ENCODE results near the gene MZT2B. TPM values are rescaled to one million over a fixed set of nuclear protein-coding genes. Genes with fewer than 3 reads are reported as not detected.
A peak's percentile ranks its signal among the peaks of the same experiment; 100 is the strongest.
"Not testable (repeated sequence)": the region's sequence is repeated elsewhere in the genome, so short reads cannot be mapped to it uniquely, and the experiment has no call there.

The MZT2B gene
- total RNA-seq, 1 experiment from 2014 or later: 265 TPM

DNA sequence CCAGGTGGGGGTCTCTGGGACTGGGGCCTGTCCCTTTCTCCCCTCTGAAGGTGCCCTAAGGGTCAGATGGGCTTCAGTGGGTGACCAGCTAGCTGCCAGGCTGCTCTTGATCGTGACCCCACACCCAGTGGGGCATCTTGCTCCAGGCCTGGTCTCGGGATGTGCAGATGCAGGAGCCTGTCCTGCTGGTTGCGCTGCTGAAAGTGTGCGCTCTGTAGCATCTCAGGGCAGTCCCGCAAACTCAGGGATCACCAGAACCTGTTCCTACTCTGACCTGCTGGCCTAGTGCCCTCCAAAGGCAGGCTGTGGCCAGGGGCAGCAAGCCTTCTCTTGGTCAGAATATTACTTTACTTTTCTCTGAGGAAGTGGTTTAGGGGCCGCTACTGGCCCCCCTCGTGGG lies 41.5 kb upstream of the MZT2B start:
- H3K4me3 Mint-ChIP-seq (ENCODE audit: low read depth, unreplicated experiment); H3K27ac Mint-ChIP-seq (ENCODE audit: unreplicated experiment); BruUV-seq (replicated peaks); CTCF ChIA-PET; H3K9me3 Mint-ChIP-seq (ENCODE audit: low read depth, unreplicated experiment); H3K36me3 Mint-ChIP-seq (ENCODE audit: insufficient read depth, unreplicated experiment); DNase-seq; H3K4me1 Mint-ChIP-seq (ENCODE audit: low read depth, unreplicated experiment); intact Hi-C loops (cut with micrococcal nuclease; ENCODE audit: unreplicated experiment): not testable (repeated sequence)
- H3K27me3 Mint-ChIP-seq (ENCODE audit: unreplicated experiment): peaks cover 11% of the 10 kb centered on the region

DNA sequence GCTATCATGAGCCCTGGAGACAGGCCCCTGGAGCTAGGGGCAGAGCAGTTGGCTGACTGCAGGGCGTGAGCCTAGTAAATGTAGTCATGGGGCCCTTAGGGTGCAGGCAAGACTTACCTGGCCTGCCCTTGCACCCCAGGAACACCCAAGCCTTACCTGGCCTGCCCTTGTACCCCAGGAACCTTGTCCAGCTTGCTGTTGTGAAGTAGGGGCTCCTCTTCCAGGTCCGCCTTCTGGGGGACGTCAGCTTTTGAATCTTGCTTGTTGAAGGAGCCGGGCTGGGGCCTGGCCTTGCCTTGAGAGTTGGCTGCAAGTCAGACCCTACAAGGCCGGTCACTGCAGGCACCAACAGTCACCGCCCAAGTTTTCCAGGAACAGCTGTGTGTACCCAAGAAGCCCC lies 41.1 kb upstream of the MZT2B start:
- intact Hi-C loops (cut with micrococcal nuclease; ENCODE audit: unreplicated experiment); H3K36me3 Mint-ChIP-seq (ENCODE audit: insufficient read depth, unreplicated experiment); H3K4me3 Mint-ChIP-seq (ENCODE audit: low read depth, unreplicated experiment); DNase-seq; H3K4me1 Mint-ChIP-seq (ENCODE audit: low read depth, unreplicated experiment); BruUV-seq (replicated peaks); H3K9me3 Mint-ChIP-seq (ENCODE audit: low read depth, unreplicated experiment); CTCF ChIA-PET; H3K27ac Mint-ChIP-seq (ENCODE audit: unreplicated experiment): not testable (repeated sequence)
- H3K27me3 Mint-ChIP-seq (ENCODE audit: unreplicated experiment): peaks cover 11% of the 10 kb centered on the region

DNA sequence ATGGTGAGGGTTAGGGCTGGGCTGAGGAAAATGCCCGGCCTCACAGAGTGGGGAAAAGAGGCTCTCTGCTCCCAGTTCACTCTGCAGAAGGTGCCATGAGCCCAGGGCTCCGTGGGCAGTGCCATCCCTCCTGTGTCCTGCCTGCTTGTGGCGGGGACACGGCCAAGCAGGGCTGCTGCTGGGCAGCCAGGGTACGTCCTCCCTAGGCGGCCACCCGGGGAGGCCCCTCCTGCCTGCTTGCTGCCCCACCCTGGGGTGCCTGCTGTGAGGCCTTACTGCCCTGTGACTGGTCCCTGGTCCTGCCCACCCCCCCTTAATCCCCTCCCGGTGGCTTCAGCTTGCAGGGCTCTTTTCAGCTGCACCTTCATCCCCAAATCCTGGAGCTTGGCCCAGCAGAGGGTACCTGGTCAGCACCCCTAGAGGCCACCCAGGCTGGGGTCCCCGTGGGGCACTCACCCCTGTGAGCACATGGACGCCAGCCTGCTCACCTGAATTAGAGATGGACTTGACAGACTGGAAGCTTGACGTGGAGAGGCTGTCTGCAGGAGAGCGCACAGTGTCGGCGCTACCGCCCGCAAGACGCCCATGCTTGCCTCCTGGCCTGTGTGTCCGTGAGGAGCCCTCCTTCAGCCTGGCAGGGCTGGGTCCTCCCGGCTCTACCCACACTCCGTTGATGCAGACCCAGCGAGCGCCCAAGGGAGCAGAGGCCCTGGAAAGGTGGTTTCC lies 40.3 kb upstream of the MZT2B start:
- DNase-seq; H3K4me3 Mint-ChIP-seq (ENCODE audit: low read depth, unreplicated experiment); H3K4me1 Mint-ChIP-seq (ENCODE audit: low read depth, unreplicated experiment); H3K9me3 Mint-ChIP-seq (ENCODE audit: low read depth, unreplicated experiment); intact Hi-C loops (cut with micrococcal nuclease; ENCODE audit: unreplicated experiment); H3K36me3 Mint-ChIP-seq (ENCODE audit: insufficient read depth, unreplicated experiment); CTCF ChIA-PET; H3K27ac Mint-ChIP-seq (ENCODE audit: unreplicated experiment); BruUV-seq (replicated peaks): not testable (repeated sequence)
- peaks cover 11% of the 10 kb centered on the region for H3K27me3 Mint-ChIP-seq (ENCODE audit: unreplicated experiment)

GRCh38 chr2:130142396-130143265 lies 39.4 kb upstream of the MZT2B start:
- H3K27ac Mint-ChIP-seq (ENCODE audit: unreplicated experiment); CTCF ChIA-PET; DNase-seq; H3K9me3 Mint-ChIP-seq (ENCODE audit: low read depth, unreplicated experiment); intact Hi-C loops (cut with micrococcal nuclease; ENCODE audit: unreplicated experiment); H3K4me1 Mint-ChIP-seq (ENCODE audit: low read depth, unreplicated experiment); H3K4me3 Mint-ChIP-seq (ENCODE audit: low read depth, unreplicated experiment); H3K36me3 Mint-ChIP-seq (ENCODE audit: insufficient read depth, unreplicated experiment); BruUV-seq (replicated peaks): not testable (repeated sequence)
- peaks cover 11% of the 10 kb centered on the region for H3K27me3 Mint-ChIP-seq (ENCODE audit: unreplicated experiment)

- DNase-seq; CTCF ChIA-PET; BruUV-seq (replicated peaks); H3K4me1 Mint-ChIP-seq (ENCODE audit: low read depth, unreplicated experiment); H3K36me3 Mint-ChIP-seq (ENCODE audit: insufficient read depth, unreplicated experiment); H3K27ac Mint-ChIP-seq (ENCODE audit: unreplicated experiment); H3K9me3 Mint-ChIP-seq (ENCODE audit: low read depth, unreplicated experiment); intact Hi-C loops (cut with micrococcal nuclease; ENCODE audit: unreplicated experiment): not testable (repeated sequence)
- H3K4me3 Mint-ChIP-seq (ENCODE audit: low read depth, unreplicated experiment): peak overlapping the region; percentile 22
- peaks cover 11% of the 10 kb centered on the region for H3K27me3 Mint-ChIP-seq (ENCODE audit: unreplicated experiment)
Measured at GRCh38 chr2:130143266-130144039, 38.6 kb upstream of the MZT2B start.

- intact Hi-C loops (cut with micrococcal nuclease; ENCODE audit: unreplicated experiment); BruUV-seq (replicated peaks); H3K9me3 Mint-ChIP-seq (ENCODE audit: low read depth, unreplicated experiment); CTCF ChIA-PET; H3K27ac Mint-ChIP-seq (ENCODE audit: unreplicated experiment); H3K36me3 Mint-ChIP-seq (ENCODE audit: insufficient read depth, unreplicated experiment); H3K4me1 Mint-ChIP-seq (ENCODE audit: low read depth, unreplicated experiment): not testable (repeated sequence)
- H3K4me3 Mint-ChIP-seq (ENCODE audit: low read depth, unreplicated experiment): peak within 1 kb of the TSS; percentile 75
- DNase-seq: peak; percentile 74
- peaks cover 11% of the 10 kb centered on the region for H3K27me3 Mint-ChIP-seq (ENCODE audit: unreplicated experiment)
Measured at GRCh38 chr2:130145006-130145414, 37.1 kb upstream of the MZT2B start, which contains the start of gene CCDC74B. Gene CCDC74B, minus strand, starts transcription at chr2:130145112. Its CDS starts 116 bp downstream, at chr2:130144996.

- CTCF ChIA-PET; DNase-seq; H3K27ac Mint-ChIP-seq (ENCODE audit: unreplicated experiment); BruUV-seq (replicated peaks); H3K4me1 Mint-ChIP-seq (ENCODE audit: low read depth, unreplicated experiment); H3K4me3 Mint-ChIP-seq (ENCODE audit: low read depth, unreplicated experiment); H3K27me3 Mint-ChIP-seq (ENCODE audit: unreplicated experiment); intact Hi-C loops (cut with micrococcal nuclease; ENCODE audit: unreplicated experiment); H3K9me3 Mint-ChIP-seq (ENCODE audit: low read depth, unreplicated experiment): not testable (repeated sequence)
- peaks cover 13% of the 10 kb centered on the region for H3K36me3 Mint-ChIP-seq (ENCODE audit: insufficient read depth, unreplicated experiment)
Measured at GRCh38 chr2:130148515-130148914, 33.5 kb upstream of the MZT2B start.
